Common myeloid progenitor, CD34-positive (primary cell): ENCODE results near the gene NEK1.

Experiments
- CTCF ChIA-PET: fragments of 350-600 bp; sonication (Branson Sonifier 250); formaldehyde crosslinking; loops from one replicate; lab custom pipeline; 2021; ENCODE audit warnings: antibody characterized with exemption; lab: Charles Lee
- POLR2A ChIA-PET: fragments of 350-600 bp; sonication (Branson Sonifier 250); formaldehyde crosslinking; loops from one replicate; lab custom pipeline; 2021; ENCODE audit warnings: antibody characterized with exemption; lab: Charles Lee
- DNase-seq, 3 donors: peaks; one replicate each; pipeline versions ENCODE4 v3.0.0 to v3.0.0-alpha.2; 2013
- H3K27ac ChIP-seq, 2 experiments: 1 replicate in 1 of 2; 2 replicates in 1 of 2; pipeline ENCODE4 v1.7.0; 2013; ENCODE audit warnings: inconsistent platforms in 2 of 2, low read length in 2 of 2, mild to moderate bottlenecking in 2 of 2, low read depth in 1 of 2, moderate library complexity in 1 of 2; ENCODE audit not compliant: severe bottlenecking in 2 of 2, insufficient read depth in 1 of 2, poor library complexity in 1 of 2
- H3K27me3 ChIP-seq, 5 experiments: replicated peaks in 2 of 5; 1 replicate in 3 of 5; 2 replicates in 2 of 5; pipeline versions ENCODE4 v1.6.1 to v1.7.0; 2013; ENCODE audit warnings: low read length in 4 of 5, mild to moderate bottlenecking in 2 of 5, moderate library complexity in 2 of 5, inconsistent platforms in 1 of 5; ENCODE audit not compliant: insufficient read depth in 5 of 5, control insufficient read depth in 4 of 5
- H3K36me3 ChIP-seq, 4 experiments: 1 replicate in 2 of 4; 2 replicates in 2 of 4; pipeline versions ENCODE4 v1.6.1 to v1.7.0; 2013; ENCODE audit warnings: low read length in 3 of 4, control low read depth in 1 of 4, mild to moderate bottlenecking in 1 of 4; ENCODE audit not compliant: control insufficient read depth in 4 of 4, insufficient read depth in 4 of 4
- H3K4me1 ChIP-seq, 4 experiments: 1 replicate in 3 of 4; 2 replicates in 1 of 4; pipeline versions ENCODE4 v1.6.1 to v1.7.1; 2013; ENCODE audit warnings: low read length in 3 of 4, mild to moderate bottlenecking in 3 of 4, control low read depth in 1 of 4, inconsistent platforms in 1 of 4, moderate library complexity in 1 of 4; ENCODE audit not compliant: control insufficient read depth in 4 of 4, insufficient read depth in 4 of 4; ENCODE audit errors: control extremely low read depth in 1 of 4
- H3K4me3 ChIP-seq, 7 experiments: 1 replicate in 4 of 7; 2 replicates in 3 of 7; pipeline versions ENCODE4 v1.5.1 to v1.7.0; 2013; ENCODE audit warnings: mild to moderate bottlenecking in 7 of 7, low read length in 6 of 7, moderate library complexity in 6 of 7, inconsistent platforms in 2 of 7, low read depth in 2 of 7, control low read depth in 1 of 7; ENCODE audit not compliant: insufficient read depth in 4 of 7, control insufficient read depth in 1 of 7; ENCODE audit errors: extremely low read depth in 1 of 7
- H3K9me3 ChIP-seq, 5 experiments: 1 replicate in 4 of 5; 2 replicates in 1 of 5; pipeline versions ENCODE4 v1.6.1 to v1.7.1; 2013; ENCODE audit warnings: low read length in 4 of 5, mild to moderate bottlenecking in 2 of 5, inconsistent platforms in 1 of 5, low read depth in 1 of 5, moderate library complexity in 1 of 5; ENCODE audit not compliant: control insufficient read depth in 4 of 5, insufficient read depth in 2 of 5; ENCODE audit errors: control extremely low read depth in 1 of 5
- WGBS: methylation state at CpG from one replicate; pipeline ENCODE4 v1.1.5; 2013; ENCODE audit not compliant: insufficient coverage; 5-methylcytosine and 5-hydroxymethylcytosine counted together

NEK1 gene

DNA sequence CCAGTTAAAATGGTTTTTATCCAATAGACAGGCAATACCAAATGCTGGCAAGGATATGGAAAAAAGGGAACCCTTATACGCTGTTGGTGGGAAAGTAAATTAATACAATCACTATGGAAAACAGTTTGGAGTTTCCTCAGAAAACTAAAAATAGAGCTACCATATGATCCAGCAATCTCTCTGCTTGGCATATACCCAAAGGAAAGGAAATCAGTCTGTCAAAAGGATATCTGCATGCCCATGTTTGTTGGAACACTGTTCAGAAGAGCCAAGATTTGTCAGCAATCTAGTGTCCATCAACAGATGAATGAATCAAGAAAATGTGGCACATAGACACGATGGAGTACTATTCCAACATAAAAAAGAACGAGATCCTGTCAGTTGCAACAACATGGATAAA is 250.6 kb downstream of the NEK1 start:
- peaks cover 0 to 7% (median 0%) of the 10 kb centered on the region in 5 experiments for H3K9me3 ChIP-seq
- H3K36me3 ChIP-seq: no peaks in the 10 kb centered on the region
- no peaks in the 10 kb centered on the region for H3K27me3 ChIP-seq
- no peak overlapping the region for H3K27ac ChIP-seq
- no peak overlapping the region for H3K4me3 ChIP-seq
- no peak for DNase-seq
- 100% methylated on average over 2 of the region's 3 CpGs for WGBS
- H3K4me1 ChIP-seq: peaks cover 0 to 4% (median 0%) of the 10 kb centered on the region in 4 experiments
- POLR2A ChIA-PET: no interaction called here
- CTCF ChIA-PET: no interaction called here

DNA sequence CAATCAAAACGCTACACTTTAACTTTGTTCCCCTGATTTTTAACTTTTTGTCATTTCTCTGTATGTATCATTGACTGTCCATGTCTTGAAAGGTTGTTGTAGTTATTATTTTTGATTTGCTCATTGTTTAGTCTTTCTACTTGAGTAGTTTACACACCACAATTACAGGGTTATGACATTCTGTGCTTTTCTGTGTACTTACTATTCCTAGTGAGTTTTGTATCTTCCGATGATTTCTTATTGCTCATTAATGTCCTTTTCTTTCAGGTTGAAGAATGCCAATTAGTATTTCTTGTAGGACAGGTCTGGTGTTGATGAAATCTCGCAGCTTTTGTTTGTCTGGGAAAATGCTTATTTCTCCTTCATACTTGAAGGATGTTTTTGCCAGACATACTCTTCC is 252.4 kb downstream of the NEK1 start:
- Histone ChIP-seq H3K27ac (no peak overlapping the region), H3K36me3 (no peaks in the 10 kb centered on the region), H3K4me1 (peaks cover 0 to 4% (median 0%) of the 10 kb centered on the region in 4 experiments), H3K4me3 (no peak overlapping the region), H3K27me3 (no peaks in the 10 kb centered on the region), H3K9me3 (peaks cover 0 to 2% (median 0%) of the 10 kb centered on the region in 5 experiments)
- WGBS: 100% methylated on average over 1 of the region's 3 CpGs
- DNase-seq: no peak
- ChIA-PET CTCF (no interaction called here), POLR2A (no interaction called here)

DNA sequence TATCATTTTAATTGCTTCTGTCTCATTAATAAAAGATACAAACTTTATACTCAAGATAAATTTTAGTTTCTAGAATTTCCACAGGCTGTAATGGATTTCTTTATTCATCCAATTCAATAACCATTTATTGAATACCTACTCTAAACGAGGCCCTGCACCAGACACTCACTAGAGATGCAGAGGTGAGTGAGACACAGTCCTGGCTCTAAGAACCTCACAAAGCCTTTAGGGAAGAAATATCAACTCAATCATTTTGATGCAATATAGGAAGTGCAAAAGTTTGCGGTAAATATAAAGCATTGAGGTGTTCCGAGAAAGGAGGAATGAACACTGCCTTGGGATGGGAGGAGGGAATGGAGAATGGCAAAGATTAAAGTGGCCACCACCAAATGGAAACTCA is 260.0 kb downstream of the NEK1 start:
- WGBS: no CpG with 5 or more reads among the region's 3 CpGs
- Histone ChIP-seq H3K36me3 (no peaks in the 10 kb centered on the region), H3K4me3 (no peak overlapping the region), H3K9me3 (peaks cover 0 to 2% (median 0%) of the 10 kb centered on the region in 5 experiments), H3K27me3 (no peaks in the 10 kb centered on the region), H3K27ac (no peak overlapping the region), H3K4me1 (no peaks in the 10 kb centered on the region)
- POLR2A ChIA-PET: no interaction called here
- CTCF ChIA-PET: no interaction called here
- DNase-seq: no peak

DNA sequence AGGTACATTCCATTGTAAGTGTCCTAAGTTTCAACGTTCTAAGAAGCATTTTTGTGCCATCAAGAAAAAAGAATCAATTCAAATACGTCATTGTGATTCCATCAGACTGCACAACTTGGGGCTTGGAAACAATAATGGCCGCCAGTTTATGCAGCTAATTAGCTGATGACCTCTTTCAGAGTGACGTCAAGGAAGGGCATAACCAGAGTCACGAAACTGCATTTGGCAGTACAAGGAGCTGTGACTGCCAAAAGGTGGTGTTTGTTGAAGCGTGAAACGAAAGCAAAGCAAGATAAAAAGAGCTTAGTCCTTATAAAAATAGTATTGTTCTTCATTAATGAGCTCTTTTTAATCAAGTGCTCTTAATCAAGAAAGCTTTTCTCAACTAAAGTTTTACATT is 260.5 kb downstream of the NEK1 start:
- DNase-seq: no peak
- no peak overlapping the region for H3K4me3 ChIP-seq
- POLR2A ChIA-PET: no interaction called here
- no peaks in the 10 kb centered on the region for H3K36me3 ChIP-seq
- H3K9me3 ChIP-seq: peaks cover 0 to 2% (median 0%) of the 10 kb centered on the region in 5 experiments
- WGBS: 94% methylated on average over 4 of the region's 7 CpGs
- H3K27ac ChIP-seq: no peak overlapping the region
- H3K27me3 ChIP-seq: no peaks in the 10 kb centered on the region
- CTCF ChIA-PET: interaction anchor here (1.6 kb wide), 1 partner anchor 45 kb away, joined by 3 read pairs; no protein-coding TSS in a partner anchor
- H3K4me1 ChIP-seq: no peaks in the 10 kb centered on the region

DNA sequence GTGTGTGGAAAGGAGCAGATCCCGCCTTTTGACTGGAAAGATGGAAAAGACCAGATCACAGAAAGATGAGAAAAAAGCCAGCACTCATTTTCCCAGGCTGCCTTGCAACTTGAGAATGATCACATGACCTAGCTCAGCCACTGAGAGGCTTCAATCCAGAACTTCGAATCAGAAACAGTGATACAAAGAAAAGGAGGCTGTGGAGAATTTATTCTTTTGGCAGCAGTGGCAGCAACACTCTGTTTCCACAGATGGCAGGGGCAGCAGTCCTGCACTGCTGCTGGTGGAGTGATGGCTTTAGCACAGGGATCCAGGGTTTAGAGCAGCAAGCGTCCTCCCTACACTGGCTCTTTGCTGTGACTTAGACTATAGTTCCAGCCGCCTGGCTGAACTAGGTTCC is 263.8 kb downstream of the NEK1 start:
- POLR2A ChIA-PET: no interaction called here

DNA sequence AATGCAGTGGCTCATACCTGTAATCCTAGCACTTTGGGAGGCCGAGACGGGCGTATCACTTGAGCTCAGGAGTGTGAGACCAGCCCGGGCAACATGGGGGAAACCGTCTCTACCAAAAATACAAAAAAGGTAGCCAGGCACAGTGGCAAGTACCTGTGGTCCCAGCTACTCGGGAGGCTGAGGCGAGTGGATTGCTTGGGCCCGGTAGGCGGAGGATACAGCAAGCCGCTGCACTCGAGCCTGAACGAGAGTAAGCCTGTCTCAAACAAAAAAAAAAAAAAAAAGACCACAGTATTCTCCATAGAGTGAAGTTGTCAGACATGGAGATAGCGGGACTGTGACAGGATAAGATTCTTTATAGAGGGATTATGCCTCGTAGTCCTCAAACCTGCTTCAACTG is 265.5 kb downstream of the NEK1 start:
- POLR2A ChIA-PET: no interaction called here
- CTCF ChIA-PET: no interaction called here
- Histone ChIP-seq H3K36me3 (no peaks in the 10 kb centered on the region), H3K4me1 (no peaks in the 10 kb centered on the region), H3K27ac (no peak overlapping the region), H3K27me3 (no peaks in the 10 kb centered on the region), H3K9me3 (no peaks in the 10 kb centered on the region), H3K4me3 (no peak overlapping the region)
- WGBS: 100% methylated on average over 7 of the region's 14 CpGs
- no peak for DNase-seq

More for the DNA sequence above, 263.8 kb downstream of the NEK1 start:
- Histone ChIP-seq H3K9me3 (no peaks in the 10 kb centered on the region), H3K36me3 (no peaks in the 10 kb centered on the region), H3K27me3 (no peaks in the 10 kb centered on the region), H3K27ac (no peak overlapping the region), H3K4me3 (no peak overlapping the region), H3K4me1 (no peaks in the 10 kb centered on the region)
- 96% methylated on average over 4 of the region's 4 CpGs for WGBS
- CTCF ChIA-PET: no interaction called here
- no peak for DNase-seq

DNA sequence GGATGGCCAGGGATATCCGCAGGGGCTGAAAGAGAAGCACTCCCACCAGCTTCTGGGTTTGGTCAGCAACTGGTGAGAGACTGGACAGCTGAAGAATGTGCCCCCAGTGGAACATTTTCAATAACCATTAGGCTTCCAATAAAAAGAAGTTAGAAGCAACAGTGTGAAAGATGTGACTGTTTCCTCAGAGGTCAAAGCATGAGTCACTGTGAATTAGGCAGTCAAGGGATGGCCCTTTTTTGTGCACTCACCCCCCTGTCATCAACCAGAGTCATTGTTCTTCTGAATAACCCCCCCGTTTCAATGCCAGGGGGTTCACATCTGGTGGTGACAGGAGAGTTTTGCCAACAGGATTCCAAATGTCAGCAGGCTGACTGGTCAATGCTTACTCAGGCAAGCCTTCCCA is 267.1 kb downstream of the NEK1 start:
- H3K4me3 ChIP-seq: no peak overlapping the region
- 100% methylated on average over 2 of the region's 2 CpGs for WGBS
- H3K9me3 ChIP-seq: no peaks in the 10 kb centered on the region
- H3K4me1 ChIP-seq: no peaks in the 10 kb centered on the region
- no peaks in the 10 kb centered on the region for H3K36me3 ChIP-seq
- no peak overlapping the region for H3K27ac ChIP-seq
- DNase-seq: no peak
- ChIA-PET POLR2A (no interaction called here), CTCF (no interaction called here)
- no peaks in the 10 kb centered on the region for H3K27me3 ChIP-seq
